Heart left ventricle (tissue), 13 donors: ENCODE measurements around the gene TP53TG5.

Experiments
- POLR2A ChIP-seq, 2 donors: fragments of 450-650 bp; IDR thresholded peaks; one replicate each; pipeline ENCODE4 v1.6.1; 2017; ENCODE audit warnings: antibody characterized with exemption in 2 of 2, mild to moderate bottlenecking in 2 of 2, moderate library complexity in 2 of 2
- TF ChIP-seq, protein P1 (sequence below), 12 donors: fragments of 200-600 bp; sonication (generic) in 4 of 12; IDR thresholded peaks; one replicate each; pipeline versions ENCODE4 v1.5.0 to v1.8.0; 2018 to 2022; ENCODE audit warnings: antibody characterized with exemption in 12 of 12, mild to moderate bottlenecking in 5 of 12
- donor health status: ischemic (EF 13 %, LVEDD 7.1; RV severe dilation, severe dysfunction).
- donor health status: DM: no; HTN: yes; CAD: no.
- donor health status: DM: no; HTN: no; CAD: no.
- donor health status: ischemic (EF 25% LVEDD 6.9; RV normal size, moderate dysfunction).
- donor health status: ischemic (EF 25% LVEDD 5.7; RV mildly dilated, moderate dysfunction).
- donor health status: ischemic (EF 35%, LVEDD 5.7; RV mildly dilated, moderate dysfunction).
- donor health status: nonischemic (EF 11% LVEDD 7.7; RV severe dilation, severe dysfunction).
- donor health status: DM: yes; HTN: yes; CAD: no.
- donor health status: PGD.
- donor health status: ischemic (EF 29% LVEDD 5.4; RV normal size, mild dysfunction).
- donor health status: nonischemic (EF 23%, LVEDD 6.1; RV moderate dilation, normal function).

DNA sequence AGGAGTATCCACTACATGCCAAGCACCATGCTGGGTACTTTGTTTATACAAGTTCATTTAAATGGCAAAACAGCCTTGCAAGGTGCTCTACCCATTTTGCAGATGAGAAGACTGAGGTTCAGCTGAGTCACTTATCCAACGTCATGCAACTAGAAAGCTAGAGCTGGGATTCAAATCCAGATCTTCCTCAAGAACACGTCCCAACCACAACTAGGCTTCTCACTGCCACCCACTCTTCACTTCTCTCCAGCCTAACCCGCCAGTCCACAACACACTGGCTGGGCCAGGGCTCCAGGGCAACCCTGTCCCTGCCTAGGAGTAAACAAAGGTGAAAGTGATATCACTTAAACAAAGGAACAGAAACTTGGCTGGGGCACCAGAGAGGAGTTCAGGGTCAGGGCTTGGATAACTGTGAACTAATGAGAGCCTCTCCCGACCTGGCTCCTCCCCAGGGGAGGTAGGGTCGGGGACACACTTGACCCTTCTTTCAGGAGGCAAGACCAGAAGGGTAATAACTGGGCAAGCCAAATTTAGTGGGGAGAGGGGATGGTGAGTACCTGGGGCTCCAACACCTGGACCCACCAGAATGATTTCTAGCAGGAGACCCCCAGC is 37.8 kb downstream of the TP53TG5 start:
- TF ChIP-seq POLR2A (IDR thresholded peaks at IDR 0.05): peak in 1 of 2 donors; percentile 25
- TF ChIP-seq, protein P1, sequence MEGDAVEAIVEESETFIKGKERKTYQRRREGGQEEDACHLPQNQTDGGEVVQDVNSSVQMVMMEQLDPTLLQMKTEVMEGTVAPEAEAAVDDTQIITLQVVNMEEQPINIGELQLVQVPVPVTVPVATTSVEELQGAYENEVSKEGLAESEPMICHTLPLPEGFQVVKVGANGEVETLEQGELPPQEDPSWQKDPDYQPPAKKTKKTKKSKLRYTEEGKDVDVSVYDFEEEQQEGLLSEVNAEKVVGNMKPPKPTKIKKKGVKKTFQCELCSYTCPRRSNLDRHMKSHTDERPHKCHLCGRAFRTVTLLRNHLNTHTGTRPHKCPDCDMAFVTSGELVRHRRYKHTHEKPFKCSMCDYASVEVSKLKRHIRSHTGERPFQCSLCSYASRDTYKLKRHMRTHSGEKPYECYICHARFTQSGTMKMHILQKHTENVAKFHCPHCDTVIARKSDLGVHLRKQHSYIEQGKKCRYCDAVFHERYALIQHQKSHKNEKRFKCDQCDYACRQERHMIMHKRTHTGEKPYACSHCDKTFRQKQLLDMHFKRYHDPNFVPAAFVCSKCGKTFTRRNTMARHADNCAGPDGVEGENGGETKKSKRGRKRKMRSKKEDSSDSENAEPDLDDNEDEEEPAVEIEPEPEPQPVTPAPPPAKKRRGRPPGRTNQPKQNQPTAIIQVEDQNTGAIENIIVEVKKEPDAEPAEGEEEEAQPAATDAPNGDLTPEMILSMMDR (IDR thresholded peaks at IDR 0.05): no peak
